H9 (cell line): ENCODE measurements around the gene ITGAX. TPM values are rescaled to one million over a fixed set of nuclear protein-coding genes. Genes with fewer than 3 reads are reported as not detected.
A peak's percentile ranks its signal among the peaks of the same experiment; 100 is the strongest.

Experiments used
- DNase-seq: peaks from one replicate; pipeline ENCODE4 v3.0.0-alpha.2; 2017
- H2AFZ ChIP-seq: one replicate; pipeline ENCODE4 v1.6.1; 2013; ENCODE audit warnings: mild to moderate bottlenecking, low read length, control low read depth, moderate library complexity
- H2AK5ac ChIP-seq: 2 replicates; pipeline ENCODE4 v1.6.1; 2013; ENCODE audit warnings: low read length, control low read depth, mixed read lengths; ENCODE audit not compliant: insufficient read length
- H2BK120ac ChIP-seq: one replicate; pipeline ENCODE4 v1.6.1; 2013; ENCODE audit warnings: low read depth, mild to moderate bottlenecking, low read length, control low read depth, inconsistent platforms; ENCODE audit not compliant: poor library complexity, severe bottlenecking
- H2BK12ac ChIP-seq: 2 replicates; pipeline ENCODE4 v1.6.1; 2013; ENCODE audit warnings: low read length, control low read depth, mixed read lengths, low read depth; ENCODE audit not compliant: insufficient read length
- H2BK15ac ChIP-seq: 2 replicates; pipeline ENCODE4 v1.6.1; 2013; ENCODE audit warnings: low read depth, low read length, control low read depth
- H2BK20ac ChIP-seq: one replicate; pipeline ENCODE4 v1.6.1; 2013; ENCODE audit warnings: low read depth, mild to moderate bottlenecking, low read length, control low read depth, inconsistent platforms; ENCODE audit not compliant: poor library complexity, severe bottlenecking
- H2BK5ac ChIP-seq: 2 replicates; pipeline ENCODE4 v1.6.1; 2013; ENCODE audit warnings: low read length, control low read depth, mixed read lengths; ENCODE audit not compliant: insufficient read length
- H3K14ac ChIP-seq: 2 replicates; pipeline ENCODE4 v1.6.1; 2013; ENCODE audit warnings: low read length, control low read depth; ENCODE audit not compliant: insufficient read depth
- H3K18ac ChIP-seq: 2 replicates; pipeline ENCODE4 v1.6.1; 2013; ENCODE audit warnings: low read depth, mild to moderate bottlenecking, mixed read lengths, low read length, control low read depth; ENCODE audit not compliant: insufficient read length
- H3K23ac ChIP-seq: 2 replicates; pipeline ENCODE4 v1.6.1; 2013; ENCODE audit warnings: low read length, control low read depth, mixed read lengths, low read depth; ENCODE audit not compliant: insufficient read length
- H3K23me2 ChIP-seq: 2 replicates; pipeline ENCODE4 v1.6.1; 2013; ENCODE audit warnings: low read depth, mild to moderate bottlenecking, mixed read lengths, low read length, control low read depth; ENCODE audit not compliant: insufficient read length, poor library complexity, severe bottlenecking
- H3K27ac ChIP-seq: 2 replicates; pipeline ENCODE4 v1.5.1; 2013; ENCODE audit warnings: low read length, control low read depth, mixed read lengths, low read depth; ENCODE audit not compliant: insufficient read length
- H3K27me3 ChIP-seq: 2 replicates; pipeline ENCODE4 v1.6.1; 2013; ENCODE audit warnings: low read length, control low read depth, inconsistent platforms; ENCODE audit not compliant: insufficient read depth
- H3K4ac ChIP-seq: 2 replicates; pipeline ENCODE4 v1.6.1; 2013; ENCODE audit warnings: low read depth, mild to moderate bottlenecking, control low read depth, inconsistent platforms, low read length, moderate library complexity
- H3K4me1 ChIP-seq: 2 replicates; pipeline ENCODE4 v1.6.1; 2013; ENCODE audit warnings: low read length, control low read depth, inconsistent platforms; ENCODE audit not compliant: insufficient read depth
- H3K4me2 ChIP-seq: 2 replicates; pipeline ENCODE4 v1.6.1; 2013; ENCODE audit warnings: low read length, control low read depth, mixed read lengths; ENCODE audit not compliant: insufficient read length, insufficient read depth
- H3K56ac ChIP-seq: 2 replicates; pipeline ENCODE4 v1.6.1; 2013; ENCODE audit warnings: low read depth, mild to moderate bottlenecking, mixed read lengths, low read length, control low read depth; ENCODE audit not compliant: insufficient read length
- H3K79me1 ChIP-seq: 2 replicates; pipeline ENCODE4 v1.6.1; 2013; ENCODE audit warnings: low read depth, mild to moderate bottlenecking, moderate library complexity, low read length, control low read depth, inconsistent platforms; ENCODE audit not compliant: insufficient read depth, poor library complexity, severe bottlenecking
- H3K79me2 ChIP-seq: 2 replicates; pipeline ENCODE4 v1.6.1; 2013; ENCODE audit warnings: low read length, control low read depth, inconsistent platforms; ENCODE audit not compliant: insufficient read depth
- H3K9ac ChIP-seq: 2 replicates; pipeline ENCODE4 v1.6.1; 2013; ENCODE audit warnings: low read length, control low read depth, mixed read lengths; ENCODE audit not compliant: insufficient read length; ENCODE audit errors: extremely low read depth
- H3K9me3 ChIP-seq: one replicate; pipeline ENCODE4 v1.6.1; 2013; ENCODE audit warnings: low read depth, low read length, inconsistent platforms; ENCODE audit not compliant: control insufficient read depth
- H3T11ph ChIP-seq: one replicate; pipeline ENCODE4 v1.6.1; 2013; ENCODE audit warnings: mild to moderate bottlenecking, low read length, control low read depth, inconsistent platforms
- H4K20me1 ChIP-seq: one replicate; pipeline ENCODE4 v1.6.1; 2013; ENCODE audit not compliant: control insufficient read depth, insufficient read length, insufficient read depth
- H4K5ac ChIP-seq: 2 replicates; pipeline ENCODE4 v1.6.1; 2013; ENCODE audit warnings: low read depth, mild to moderate bottlenecking, mixed read lengths, low read length, control low read depth; ENCODE audit not compliant: insufficient read length
- H4K8ac ChIP-seq: replicated peaks from 2 replicates; pipeline ENCODE4 v1.6.1; 2013; ENCODE audit warnings: low read length, control low read depth, mixed read lengths, low read depth; ENCODE audit not compliant: insufficient read length
- H4K91ac ChIP-seq: 2 replicates; pipeline ENCODE4 v1.6.1; 2013; ENCODE audit warnings: low read depth, mild to moderate bottlenecking, moderate library complexity, mixed read lengths, low read length, control low read depth; ENCODE audit not compliant: insufficient read length
- H3K27ac Mint-ChIP-seq, 3 experiments: 2 replicates in 2 of 3; 3 replicates in 1 of 3; pipeline ENCODE4 v1.8.0; 2020 to 2021; ENCODE audit warnings: mixed read lengths in 3 of 3, mild to moderate bottlenecking in 1 of 3, moderate library complexity in 1 of 3
- H3K27me3 Mint-ChIP-seq: 2 replicates; pipeline ENCODE4 v1.8.0; 2021; ENCODE audit warnings: low read depth, mild to moderate bottlenecking, moderate library complexity, mixed read lengths
- H3K36me3 Mint-ChIP-seq, 3 experiments: 2 replicates in 2 of 3; 3 replicates in 1 of 3; pipeline ENCODE4 v1.8.0; 2020 to 2021; ENCODE audit warnings: low read depth in 3 of 3, mixed read lengths in 3 of 3; ENCODE audit not compliant: insufficient read depth in 1 of 3
- H3K4me1 Mint-ChIP-seq, 2 experiments: 2 replicates each; pipeline ENCODE4 v1.8.0; 2020; ENCODE audit warnings: mixed read lengths in 2 of 2
- H3K4me3 Mint-ChIP-seq, 2 experiments: 2 replicates in 1 of 2; 3 replicates in 1 of 2; pipeline ENCODE4 v1.8.0; 2020 to 2021; ENCODE audit warnings: mild to moderate bottlenecking in 2 of 2, mixed read lengths in 2 of 2, moderate library complexity in 1 of 2
- H3K9me3 Mint-ChIP-seq, 2 experiments: 2 replicates in 1 of 2; 3 replicates in 1 of 2; pipeline ENCODE4 v1.8.0; 2020; ENCODE audit warnings: mild to moderate bottlenecking in 2 of 2, mixed read lengths in 2 of 2, moderate library complexity in 1 of 2
- WGBS: extraction: QIAGEN DNeasy Blood & Tissue Kit; methylation state at CpG from one replicate; pipeline ENCODE4 v1.1.7; 2013; ENCODE audit warnings: missing lambda C conversion rate, low lambda C conversion rate, mixed read lengths; ENCODE audit not compliant: insufficient read length; ENCODE audit errors: extremely low coverage; 5-methylcytosine and 5-hydroxymethylcytosine counted together
- total RNA-seq: library from RNA; stranded (reverse); gene quantifications from 2 replicates; pipeline ENCODE4 v1.2.1, GENCODE V29; 2021
- TF ChIP-seq, protein P1 (sequence below): fragments of 200-600 bp; sonication (generic); conservative IDR thresholded peaks from 3 replicates; pipeline ENCODE4 v1.8.0; 2021; ENCODE audit warnings: antibody characterized with exemption, mild to moderate bottlenecking

The ITGAX gene
- total RNA-seq, 1 experiment from 2014 or later: 0.28 TPM

DNA sequence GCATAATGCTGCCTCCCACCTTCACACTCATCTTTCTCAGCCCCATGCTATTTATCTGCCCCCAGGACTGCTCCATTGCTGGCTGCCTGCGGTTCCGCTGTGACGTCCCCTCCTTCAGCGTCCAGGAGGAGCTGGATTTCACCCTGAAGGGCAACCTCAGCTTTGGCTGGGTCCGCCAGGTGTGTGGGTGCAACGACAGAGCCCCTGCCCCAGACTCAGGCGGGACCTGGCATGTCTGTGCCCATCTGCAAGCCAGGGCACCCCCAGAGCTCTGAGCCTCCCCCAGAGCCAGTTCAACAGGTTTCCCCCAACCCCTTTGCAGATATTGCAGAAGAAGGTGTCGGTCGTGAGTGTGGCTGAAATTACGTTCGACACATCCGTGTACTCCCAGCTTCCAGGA is 25.2 kb downstream of the ITGAX start:
- no peak overlapping the region for H4K91ac ChIP-seq
- no peak overlapping the region for H3K9ac ChIP-seq
- H2BK5ac ChIP-seq: no peak overlapping the region
- Mint-ChIP-seq H3K27me3 (peaks cover 16% of the 10 kb centered on the region), H3K4me3 (no peak overlapping the region), H3K27ac (peak overlapping the region in 1 of 3 experiments; percentile 44; a peak in 1 of 7 replicates), H3K36me3 (no peaks in the 10 kb centered on the region), H3K9me3 (peaks cover 1 to 3% of the 10 kb centered on the region in 2 experiments; a peak in 4 of 5 replicates), H3K4me1 (peaks cover 4 to 9% of the 10 kb centered on the region in 2 experiments)
- no peak overlapping the region for H4K8ac ChIP-seq
- no CpG with 5 or more reads among the region's 12 CpGs for WGBS
- no peak overlapping the region for H3K56ac ChIP-seq
- no peak overlapping the region for H2AK5ac ChIP-seq
- H3K14ac ChIP-seq: no peak overlapping the region
- no peak overlapping the region for H3K27ac ChIP-seq
- H2BK120ac ChIP-seq: no peak overlapping the region
- no peak overlapping the region for H3T11ph ChIP-seq
- no peak overlapping the region for H2AFZ ChIP-seq
- H3K4ac ChIP-seq: no peak overlapping the region
- no peaks in the 10 kb centered on the region for H4K20me1 ChIP-seq
- no peak overlapping the region for H3K18ac ChIP-seq
- no peak overlapping the region for H2BK15ac ChIP-seq
- H3K27me3 ChIP-seq: no peaks in the 10 kb centered on the region
- no peaks in the 10 kb centered on the region for H3K9me3 ChIP-seq
- no peak overlapping the region for H2BK20ac ChIP-seq
- DNase-seq: no peak
- TF ChIP-seq, protein P1, sequence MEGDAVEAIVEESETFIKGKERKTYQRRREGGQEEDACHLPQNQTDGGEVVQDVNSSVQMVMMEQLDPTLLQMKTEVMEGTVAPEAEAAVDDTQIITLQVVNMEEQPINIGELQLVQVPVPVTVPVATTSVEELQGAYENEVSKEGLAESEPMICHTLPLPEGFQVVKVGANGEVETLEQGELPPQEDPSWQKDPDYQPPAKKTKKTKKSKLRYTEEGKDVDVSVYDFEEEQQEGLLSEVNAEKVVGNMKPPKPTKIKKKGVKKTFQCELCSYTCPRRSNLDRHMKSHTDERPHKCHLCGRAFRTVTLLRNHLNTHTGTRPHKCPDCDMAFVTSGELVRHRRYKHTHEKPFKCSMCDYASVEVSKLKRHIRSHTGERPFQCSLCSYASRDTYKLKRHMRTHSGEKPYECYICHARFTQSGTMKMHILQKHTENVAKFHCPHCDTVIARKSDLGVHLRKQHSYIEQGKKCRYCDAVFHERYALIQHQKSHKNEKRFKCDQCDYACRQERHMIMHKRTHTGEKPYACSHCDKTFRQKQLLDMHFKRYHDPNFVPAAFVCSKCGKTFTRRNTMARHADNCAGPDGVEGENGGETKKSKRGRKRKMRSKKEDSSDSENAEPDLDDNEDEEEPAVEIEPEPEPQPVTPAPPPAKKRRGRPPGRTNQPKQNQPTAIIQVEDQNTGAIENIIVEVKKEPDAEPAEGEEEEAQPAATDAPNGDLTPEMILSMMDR: no peak
- no peaks in the 10 kb centered on the region for H3K4me1 ChIP-seq
- no peak overlapping the region for H3K23ac ChIP-seq
- H3K79me1 ChIP-seq: no peaks in the 10 kb centered on the region
- H3K23me2 ChIP-seq: no peaks in the 10 kb centered on the region
- no peaks in the 10 kb centered on the region for H3K79me2 ChIP-seq
- H2BK12ac ChIP-seq: no peak overlapping the region
- H4K5ac ChIP-seq: no peak overlapping the region
- H3K4me2 ChIP-seq: no peak overlapping the region
